IPS DF 6.9 (cell line): ENCODE measurements around the gene GALNT13.

Experiments
- DNase-seq: peaks from one replicate; pipeline ENCODE4 v3.0.0-alpha.2; 2013; ENCODE audit warnings: low read depth, low spot score
- H3K27ac ChIP-seq: one replicate; pipeline ENCODE4 v1.5.1; 2013; ENCODE audit warnings: low read length, control low read depth
- H3K27me3 ChIP-seq: 2 replicates; pipeline ENCODE4 v1.6.1; 2013; ENCODE audit warnings: mild to moderate bottlenecking, low read length; ENCODE audit not compliant: control insufficient read depth, insufficient read depth
- H3K36me3 ChIP-seq: 2 replicates; pipeline ENCODE4 v1.6.1; 2013; ENCODE audit warnings: low read length; ENCODE audit not compliant: control insufficient read depth, insufficient read depth
- H3K4me1 ChIP-seq: 2 replicates; pipeline ENCODE4 v1.6.1; 2013; ENCODE audit warnings: low read length; ENCODE audit not compliant: control insufficient read depth, insufficient read depth
- H3K4me3 ChIP-seq: 2 replicates; pipeline ENCODE4 v1.5.1; 2013; ENCODE audit warnings: mild to moderate bottlenecking, low read length
- H3K9me3 ChIP-seq: 2 replicates; pipeline ENCODE4 v1.6.1; 2013; ENCODE audit warnings: low read length, inconsistent platforms; ENCODE audit not compliant: control insufficient read depth, insufficient read depth
- WGBS: extraction: QIAGEN DNeasy Blood & Tissue Kit; methylation state at CpG from one replicate; pipeline ENCODE4 v1.1.7; 2013; ENCODE audit warnings: mixed read lengths, missing lambda C conversion rate; ENCODE audit not compliant: insufficient read length, insufficient coverage; 5-methylcytosine and 5-hydroxymethylcytosine counted together

GALNT13 gene

GRCh38 chr2:154203902-154204301 is 332.2 kb downstream of the GALNT13 start:
- no peaks in the 10 kb centered on the region for H3K9me3 ChIP-seq
- no peaks in the 10 kb centered on the region for H3K4me1 ChIP-seq
- 100% methylated on average over 2 of the region's 2 CpGs for WGBS
- no peak for DNase-seq
- no peaks in the 10 kb centered on the region for H3K36me3 ChIP-seq
- H3K27ac ChIP-seq: no peak overlapping the region
- no peak overlapping the region for H3K4me3 ChIP-seq
- no peaks in the 10 kb centered on the region for H3K27me3 ChIP-seq

- Histone ChIP-seq H3K36me3 (no peaks in the 10 kb centered on the region), H3K27me3 (no peaks in the 10 kb centered on the region), H3K9me3 (no peaks in the 10 kb centered on the region), H3K4me3 (no peak overlapping the region), H3K4me1 (no peaks in the 10 kb centered on the region), H3K27ac (no peak overlapping the region)
- DNase-seq: no peak
- WGBS: no CpG with 5 or more reads among the region's 2 CpGs
Measured at GRCh38 chr2:154207288-154208047, 335.7 kb downstream of the GALNT13 start.

GRCh38 chr2:154223726-154224125 is 352.0 kb downstream of the GALNT13 start:
- no peak overlapping the region for H3K4me3 ChIP-seq
- no peaks in the 10 kb centered on the region for H3K36me3 ChIP-seq
- no peaks in the 10 kb centered on the region for H3K9me3 ChIP-seq
- H3K4me1 ChIP-seq: no peaks in the 10 kb centered on the region
- DNase-seq: no peak
- H3K27ac ChIP-seq: no peak overlapping the region
- WGBS: no CpG with 5 or more reads among the region's 1 CpG
- H3K27me3 ChIP-seq: no peaks in the 10 kb centered on the region

- Histone ChIP-seq H3K27ac (no peak overlapping the region), H3K27me3 (no peaks in the 10 kb centered on the region), H3K4me3 (no peak overlapping the region), H3K9me3 (no peaks in the 10 kb centered on the region), H3K4me1 (no peaks in the 10 kb centered on the region), H3K36me3 (no peaks in the 10 kb centered on the region)
- no peak for DNase-seq
- no CpG with 5 or more reads among the region's 2 CpGs for WGBS
Measured at GRCh38 chr2:154226931-154227330, 355.2 kb downstream of the GALNT13 start.

GRCh38 chr2:154228566-154229280 is 357.0 kb downstream of the GALNT13 start:
- Histone ChIP-seq H3K9me3 (no peaks in the 10 kb centered on the region), H3K4me1 (no peaks in the 10 kb centered on the region), H3K4me3 (no peak overlapping the region), H3K36me3 (no peaks in the 10 kb centered on the region), H3K27me3 (no peaks in the 10 kb centered on the region), H3K27ac (no peak overlapping the region)
- DNase-seq: no peak
- WGBS: no CpG with 5 or more reads among the region's 3 CpGs

- Histone ChIP-seq H3K27me3 (no peaks in the 10 kb centered on the region), H3K9me3 (no peaks in the 10 kb centered on the region), H3K27ac (no peak overlapping the region), H3K4me3 (no peak overlapping the region), H3K4me1 (no peaks in the 10 kb centered on the region), H3K36me3 (no peaks in the 10 kb centered on the region)
- DNase-seq: no peak
Measured at GRCh38 chr2:154229966-154230365, 358.2 kb downstream of the GALNT13 start.

- H3K27ac ChIP-seq: no peak overlapping the region
- WGBS: no CpG with 5 or more reads among the region's 1 CpG
- DNase-seq: no peak
- H3K4me1 ChIP-seq: no peaks in the 10 kb centered on the region
- no peaks in the 10 kb centered on the region for H3K36me3 ChIP-seq
- no peak overlapping the region for H3K4me3 ChIP-seq
- no peaks in the 10 kb centered on the region for H3K9me3 ChIP-seq
- H3K27me3 ChIP-seq: no peaks in the 10 kb centered on the region
Measured at GRCh38 chr2:154231021-154231420, 359.3 kb downstream of the GALNT13 start.

- WGBS: no CpG with 5 or more reads among the region's 2 CpGs
- Histone ChIP-seq H3K36me3 (no peaks in the 10 kb centered on the region), H3K27ac (no peak overlapping the region), H3K27me3 (no peaks in the 10 kb centered on the region), H3K4me3 (no peak overlapping the region), H3K9me3 (no peaks in the 10 kb centered on the region), H3K4me1 (no peaks in the 10 kb centered on the region)
- DNase-seq: no peak
Measured at GRCh38 chr2:154233231-154233630, 361.5 kb downstream of the GALNT13 start.

GRCh38 chr2:154238252-154238651 is 366.5 kb downstream of the GALNT13 start:
- H3K9me3 ChIP-seq: no peaks in the 10 kb centered on the region
- no CpG with 5 or more reads among the region's 1 CpG for WGBS
- no peaks in the 10 kb centered on the region for H3K27me3 ChIP-seq
- no peaks in the 10 kb centered on the region for H3K36me3 ChIP-seq
- peaks cover 3% of the 10 kb centered on the region; the same call in 1 of the 2 replicates for H3K4me1 ChIP-seq
- no peak for DNase-seq
- H3K27ac ChIP-seq: no peak overlapping the region
- H3K4me3 ChIP-seq: no peak overlapping the region

- no peak overlapping the region for H3K4me3 ChIP-seq
- H3K27ac ChIP-seq: no peak overlapping the region
- no peaks in the 10 kb centered on the region for H3K9me3 ChIP-seq
- no peaks in the 10 kb centered on the region for H3K27me3 ChIP-seq
- no CpG with 5 or more reads among the region's 8 CpGs for WGBS
- peaks cover 3% of the 10 kb centered on the region; the same call in 1 of the 2 replicates for H3K4me1 ChIP-seq
- no peaks in the 10 kb centered on the region for H3K36me3 ChIP-seq
- no peak for DNase-seq
Measured at GRCh38 chr2:154240316-154240715, 368.6 kb downstream of the GALNT13 start.
